Immature natural killer cell (primary cell): Measurements from ENCODE around the gene ACTR3C. TPM values are rescaled to one million over a fixed set of nuclear protein-coding genes. Genes with fewer than 3 reads are reported as not detected.
"Not testable (repeated sequence)": the region's sequence is repeated elsewhere in the genome, so short reads cannot be mapped to it uniquely, and the experiment has no call there.

ENCODE experiments used
- DNase-seq, 3 donors: peaks; one replicate each; pipeline ENCODE4 v3.0.0; 2022; ENCODE audit warnings: mixed read lengths in 1 of 3
- H3K27ac Mint-ChIP-seq, 6 donors: one replicate each; pipeline ENCODE4 v1.8.0; 2020; ENCODE audit warnings: mixed read lengths in 6 of 6, mild to moderate bottlenecking in 5 of 6, inconsistent platforms in 4 of 6, moderate library complexity in 3 of 6
- H3K27me3 Mint-ChIP-seq, 3 donors: one replicate each; pipeline ENCODE4 v1.8.0; 2020 to 2021; ENCODE audit warnings: low read depth in 3 of 3, mild to moderate bottlenecking in 3 of 3, mixed read lengths in 3 of 3, moderate library complexity in 3 of 3, inconsistent platforms in 1 of 3
- H3K36me3 Mint-ChIP-seq, 3 donors: one replicate each; pipeline ENCODE4 v1.8.0; 2020; ENCODE audit warnings: mixed read lengths in 3 of 3, inconsistent platforms in 2 of 3, mild to moderate bottlenecking in 2 of 3
- H3K4me1 Mint-ChIP-seq, 2 donors: one replicate each; pipeline ENCODE4 v1.8.0; 2020; ENCODE audit warnings: inconsistent platforms in 2 of 2, mild to moderate bottlenecking in 2 of 2, mixed read lengths in 2 of 2, moderate library complexity in 1 of 2
- H3K4me3 Mint-ChIP-seq, 5 donors: one replicate each; pipeline ENCODE4 v1.8.0; 2020; ENCODE audit warnings: mild to moderate bottlenecking in 5 of 5, mixed read lengths in 5 of 5, inconsistent platforms in 3 of 5, moderate library complexity in 3 of 5
- H3K9me3 Mint-ChIP-seq, 6 donors: one replicate each; pipeline ENCODE4 v1.8.0; 2020; ENCODE audit warnings: mild to moderate bottlenecking in 6 of 6, mixed read lengths in 6 of 6, inconsistent platforms in 4 of 6, moderate library complexity in 3 of 6
- polyA plus RNA-seq, 3 donors: library from polyadenylated mRNA; unstranded; fragments of 300-500 nt; fragmentation: Illumina TruSeq; gene quantifications; one replicate each; pipeline ENCODE4 v1.2.3, GENCODE V29; 2021

ACTR3C gene
- polyA plus RNA-seq, 3 donors from 2014 or later: 3.6 to 8.8 (median 6.5) TPM

- DNase-seq, H3K36me3 Mint-ChIP-seq, H3K27me3 Mint-ChIP-seq, H3K9me3 Mint-ChIP-seq, H3K27ac Mint-ChIP-seq, H3K4me3 Mint-ChIP-seq, H3K4me1 Mint-ChIP-seq: not testable (repeated sequence)
Measured at GRCh38 chr7:150288816-150289215, 34.5 kb downstream of the ACTR3C start.

GRCh38 chr7:150287815-150288214 lies 35.5 kb downstream of the ACTR3C start:
- not testable (repeated sequence) for H3K4me3 Mint-ChIP-seq, DNase-seq, H3K27ac Mint-ChIP-seq, H3K9me3 Mint-ChIP-seq, H3K4me1 Mint-ChIP-seq, H3K36me3 Mint-ChIP-seq, H3K27me3 Mint-ChIP-seq

- H3K9me3 Mint-ChIP-seq, H3K4me3 Mint-ChIP-seq, H3K27me3 Mint-ChIP-seq, H3K4me1 Mint-ChIP-seq, H3K36me3 Mint-ChIP-seq: not testable (repeated sequence)
- peak overlapping the region in 1 of 6 donors; percentile 55 for H3K27ac Mint-ChIP-seq
- peak in 2 of 3 donors; percentile 14 to 28 for DNase-seq
Measured at GRCh38 chr7:150285849-150286754, 37.2 kb downstream of the ACTR3C start.

- not testable (repeated sequence) for H3K9me3 Mint-ChIP-seq, H3K27ac Mint-ChIP-seq, H3K4me3 Mint-ChIP-seq, H3K36me3 Mint-ChIP-seq, DNase-seq, H3K27me3 Mint-ChIP-seq, H3K4me1 Mint-ChIP-seq
Measured at GRCh38 chr7:150283608-150284007, 39.7 kb downstream of the ACTR3C start.

- not testable (repeated sequence) for H3K9me3 Mint-ChIP-seq, H3K27me3 Mint-ChIP-seq, DNase-seq, H3K36me3 Mint-ChIP-seq, H3K4me1 Mint-ChIP-seq, H3K4me3 Mint-ChIP-seq, H3K27ac Mint-ChIP-seq
Measured at GRCh38 chr7:150283111-150283510, 40.2 kb downstream of the ACTR3C start.

- not testable (repeated sequence) for DNase-seq, H3K4me3 Mint-ChIP-seq, H3K27ac Mint-ChIP-seq, H3K9me3 Mint-ChIP-seq, H3K27me3 Mint-ChIP-seq, H3K4me1 Mint-ChIP-seq, H3K36me3 Mint-ChIP-seq
Measured at GRCh38 chr7:150281681-150282403, 41.5 kb downstream of the ACTR3C start.

- DNase-seq, H3K27ac Mint-ChIP-seq, H3K36me3 Mint-ChIP-seq, H3K4me1 Mint-ChIP-seq, H3K9me3 Mint-ChIP-seq, H3K27me3 Mint-ChIP-seq, H3K4me3 Mint-ChIP-seq: not testable (repeated sequence)
Measured at GRCh38 chr7:150278383-150278782, 45.0 kb downstream of the ACTR3C start.

GRCh38 chr7:150276132-150276695 lies 47.1 kb downstream of the ACTR3C start:
- not testable (repeated sequence) for H3K27ac Mint-ChIP-seq, H3K4me3 Mint-ChIP-seq

GRCh38 chr7:150271898-150272297 lies 51.4 kb downstream of the ACTR3C start:
- H3K27ac Mint-ChIP-seq, H3K9me3 Mint-ChIP-seq, H3K4me1 Mint-ChIP-seq, H3K4me3 Mint-ChIP-seq, DNase-seq, H3K27me3 Mint-ChIP-seq, H3K36me3 Mint-ChIP-seq: not testable (repeated sequence)

More at GRCh38 chr7:150276132-150276695, 47.1 kb downstream of the ACTR3C start:
- H3K4me1 Mint-ChIP-seq, H3K9me3 Mint-ChIP-seq, H3K36me3 Mint-ChIP-seq, H3K27me3 Mint-ChIP-seq: not testable (repeated sequence)
- DNase-seq: peak; percentile 15 to 32 (median 26)

DNA sequence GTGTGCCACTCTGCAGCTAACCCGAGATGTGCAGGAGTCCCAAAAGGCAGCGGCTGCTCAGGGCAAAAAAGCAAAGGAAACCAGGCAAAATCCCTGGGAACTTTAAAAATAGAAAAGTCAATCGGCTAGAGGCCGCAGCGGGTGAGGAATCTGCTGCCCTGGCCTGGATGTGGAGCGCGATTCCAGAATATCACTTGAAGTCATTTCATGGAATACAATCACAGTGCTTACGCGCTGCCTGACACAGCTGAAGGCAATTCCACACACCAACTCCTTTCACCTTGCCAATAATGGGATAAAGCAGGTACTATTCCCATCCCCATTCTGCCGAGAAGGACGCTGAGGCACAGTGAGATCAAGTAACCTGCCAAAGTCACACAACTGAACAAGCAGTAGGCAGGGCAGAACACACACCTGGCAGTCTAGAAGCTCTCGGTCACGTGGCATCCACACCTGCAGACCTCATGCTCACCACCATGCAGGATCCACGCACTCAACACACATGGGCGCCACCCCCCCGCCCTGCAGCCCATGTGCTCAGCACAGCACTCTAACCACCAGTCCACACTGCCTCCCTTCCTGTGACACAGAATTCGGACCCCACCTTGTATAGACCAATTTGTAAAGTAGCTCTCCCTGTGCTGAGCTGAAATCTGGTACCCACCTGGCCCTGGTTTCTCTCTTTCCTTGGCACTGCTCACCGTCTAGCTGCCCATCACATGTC lies 53.1 kb downstream of the ACTR3C start:
- not testable (repeated sequence) for DNase-seq, H3K36me3 Mint-ChIP-seq, H3K27me3 Mint-ChIP-seq, H3K4me1 Mint-ChIP-seq, H3K27ac Mint-ChIP-seq, H3K9me3 Mint-ChIP-seq, H3K4me3 Mint-ChIP-seq

GRCh38 chr7:150268798-150269197 lies 54.5 kb downstream of the ACTR3C start:
- H3K9me3 Mint-ChIP-seq, H3K27ac Mint-ChIP-seq, H3K4me1 Mint-ChIP-seq, H3K36me3 Mint-ChIP-seq, DNase-seq, H3K27me3 Mint-ChIP-seq, H3K4me3 Mint-ChIP-seq: not testable (repeated sequence)

DNA sequence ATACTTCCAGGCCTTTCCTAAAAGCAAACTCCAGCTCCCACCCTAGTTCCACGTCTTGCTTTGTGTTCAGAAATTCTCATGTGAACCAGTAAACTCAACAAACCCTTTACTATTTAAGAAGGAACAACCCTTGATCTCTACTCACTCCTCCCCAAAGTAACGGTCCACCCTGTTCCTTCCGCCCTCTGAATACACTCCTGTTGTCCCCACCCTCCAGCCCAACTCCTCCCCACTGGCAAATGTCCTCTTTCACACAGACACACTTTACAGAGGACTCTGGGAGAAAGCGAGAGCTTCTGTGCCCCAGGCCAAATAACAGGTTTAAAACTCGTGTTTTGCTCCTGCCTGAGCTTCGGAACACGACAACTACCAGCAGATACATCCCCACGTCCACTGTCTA lies 55.1 kb downstream of the ACTR3C start:
- not testable (repeated sequence) for H3K4me1 Mint-ChIP-seq, H3K9me3 Mint-ChIP-seq, DNase-seq, H3K36me3 Mint-ChIP-seq, H3K27ac Mint-ChIP-seq, H3K27me3 Mint-ChIP-seq, H3K4me3 Mint-ChIP-seq

DNA sequence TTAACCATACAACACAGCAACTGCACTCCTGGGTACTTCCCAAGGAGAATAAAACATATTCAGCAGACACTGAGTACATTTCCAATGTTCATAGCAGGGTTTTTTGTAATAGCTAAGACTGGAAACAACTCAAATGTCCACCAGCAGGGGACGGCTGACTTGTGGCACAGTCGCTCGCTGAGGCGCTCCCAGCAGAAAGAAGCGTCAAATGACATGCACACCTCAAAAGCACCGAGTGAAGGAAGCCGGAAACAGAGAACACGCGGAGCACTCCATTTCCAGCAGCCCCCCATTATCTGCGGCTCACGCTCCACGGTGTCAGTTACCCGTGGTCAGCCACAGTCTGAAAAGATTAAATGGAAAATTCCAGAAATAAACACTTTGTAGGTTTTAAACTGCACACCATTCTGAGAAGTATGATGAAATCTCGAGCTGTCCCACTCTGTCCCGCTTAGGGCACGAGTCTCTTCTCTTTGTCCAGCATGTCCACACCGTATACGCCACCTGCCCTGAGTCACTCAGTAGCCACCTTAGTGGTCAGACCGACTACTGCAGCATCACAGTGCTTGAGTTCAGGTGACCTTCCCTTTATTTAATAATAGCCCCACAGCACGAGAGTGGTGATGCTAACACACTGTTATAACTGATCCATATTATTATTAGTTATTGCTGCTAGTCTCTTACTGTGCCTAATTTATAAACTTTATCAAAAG lies 56.2 kb downstream of the ACTR3C start:
- Mint-ChIP-seq H3K4me3 (peak overlapping the region in 1 of 5 donors; percentile 6), H3K27ac (peak overlapping the region in 2 of 6 donors; percentile 56 to 63)
- not testable (repeated sequence) for H3K4me1 Mint-ChIP-seq, DNase-seq, H3K36me3 Mint-ChIP-seq, H3K9me3 Mint-ChIP-seq, H3K27me3 Mint-ChIP-seq
